Measurements from ENCODE around the gene SCEL. TPM values are rescaled to one million over a fixed set of nuclear protein-coding genes. Genes with fewer than 3 reads are reported as not detected.

Gene SCEL
- total and polyA plus RNA-seq, 5 donors, result 0.05 TPM; not detected in 4

DNA sequence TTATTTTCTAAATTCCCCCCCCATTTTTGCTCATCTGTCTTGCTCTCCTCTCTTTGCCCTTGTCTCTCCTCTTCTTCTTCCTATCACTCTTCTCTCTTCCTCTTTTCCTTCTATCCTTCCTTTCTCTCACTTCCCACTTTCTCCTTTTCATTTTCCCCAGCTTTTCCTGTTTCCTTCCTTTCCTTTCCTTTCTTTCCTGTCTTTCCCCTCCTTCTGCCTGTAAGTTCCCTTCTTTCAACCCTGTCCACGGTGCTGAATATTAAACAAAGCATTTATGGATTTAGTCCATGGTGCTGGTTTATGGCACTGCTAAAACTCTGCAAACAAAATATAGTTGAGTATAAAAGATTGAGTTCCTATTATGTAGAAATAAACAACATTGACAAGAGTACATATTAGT lies 27.6 kb downstream of the SCEL start:
- no peak overlapping the region for H3K4me3 ChIP-seq (ENCODE audit: low read length)
- no peaks in the 10 kb centered on the region for H3K9me3 ChIP-seq (ENCODE audit: control insufficient read depth, low read length)
- H3K27me3 ChIP-seq (ENCODE audit: control insufficient read depth, insufficient read depth), result no peaks in the 10 kb centered on the region
- no peak for DNase-seq
- WGBS, result 22% methylated on average over 1 of the region's 1 CpG
- no peaks in the 10 kb centered on the region for H3K4me1 ChIP-seq (ENCODE audit: control insufficient read depth, insufficient read depth, low read length)
- intact Hi-C loops (cut with DNase I), result no loop called here
- no peak overlapping the region for H3K27ac ChIP-seq (ENCODE audit: low read length)
- ATAC-seq, result no peak

- H3K27ac ChIP-seq (ENCODE audit: low read length), result no peak overlapping the region
- H3K4me3 ChIP-seq (ENCODE audit: low read length), result no peak overlapping the region
- no peaks in the 10 kb centered on the region for H3K4me1 ChIP-seq (ENCODE audit: control insufficient read depth, insufficient read depth, low read length)
- ATAC-seq (no peak), DNase-seq (no peak)
- whole genome bisulfite sequencing, result 5% methylated on average over 2 of the region's 2 CpGs
- no peaks in the 10 kb centered on the region for H3K27me3 ChIP-seq (ENCODE audit: control insufficient read depth, insufficient read depth)
- intact Hi-C loops (cut with DNase I), result no loop called here
- H3K9me3 ChIP-seq (ENCODE audit: control insufficient read depth, low read length), result no peaks in the 10 kb centered on the region
Measured at GRCh38 chr13:77565635-77566034, 30.1 kb downstream of the SCEL start.

GRCh38 chr13:77571956-77572355 lies 36.5 kb downstream of the SCEL start:
- WGBS, result 75% methylated on average over 5 of the region's 5 CpGs
- Histone ChIP-seq H3K4me3 (ENCODE audit: low read length) (no peak overlapping the region), H3K27me3 (ENCODE audit: control insufficient read depth, insufficient read depth) (no peaks in the 10 kb centered on the region), H3K4me1 (ENCODE audit: control insufficient read depth, insufficient read depth, low read length) (no peaks in the 10 kb centered on the region), H3K9me3 (ENCODE audit: control insufficient read depth, low read length) (no peaks in the 10 kb centered on the region), H3K27ac (ENCODE audit: low read length) (no peak overlapping the region)
- no peak for ATAC-seq
- intact Hi-C loops (cut with DNase I), result loop anchor here in 1 of 4 donors (5.0 kb wide), 1 partner anchor 80 kb away; no protein-coding TSS in a partner anchor
- DNase-seq, result no peak

DNA sequence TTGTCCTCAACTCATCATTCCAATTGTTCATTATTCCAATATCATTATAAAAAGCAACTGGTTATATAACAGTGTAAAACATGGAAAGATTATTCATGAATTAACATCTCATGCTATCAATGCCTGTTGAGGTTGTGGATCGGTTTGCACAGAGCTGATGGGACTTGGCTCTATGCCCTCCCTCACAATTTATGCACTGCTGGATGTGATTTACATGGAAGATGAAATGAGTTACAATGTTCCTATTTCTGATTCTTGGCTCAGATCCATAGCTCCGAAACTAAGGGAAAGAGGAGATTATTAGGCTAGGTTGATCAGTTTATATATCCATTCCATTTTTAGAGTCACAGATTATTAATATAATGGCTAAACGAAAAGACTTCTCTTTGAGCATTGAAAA lies 38.6 kb downstream of the SCEL start:
- no peaks in the 10 kb centered on the region for H3K27me3 ChIP-seq (ENCODE audit: control insufficient read depth, insufficient read depth)
- ATAC-seq (no peak), DNase-seq (no peak)
- no peak overlapping the region for H3K27ac ChIP-seq (ENCODE audit: low read length)
- H3K4me3 ChIP-seq (ENCODE audit: low read length), result no peak overlapping the region
- H3K9me3 ChIP-seq (ENCODE audit: control insufficient read depth, low read length), result no peaks in the 10 kb centered on the region
- intact Hi-C loops (cut with DNase I), result loop anchor here in 1 of 4 donors (5.0 kb wide), 1 partner anchor 82 kb away; no protein-coding TSS in a partner anchor
- 48% methylated on average over 3 of the region's 3 CpGs for WGBS
- no peaks in the 10 kb centered on the region for H3K4me1 ChIP-seq (ENCODE audit: control insufficient read depth, insufficient read depth, low read length)

- ATAC-seq (no peak), DNase-seq (no peak)
- H3K9me3 ChIP-seq (ENCODE audit: control insufficient read depth, low read length), result no peaks in the 10 kb centered on the region
- H3K27me3 ChIP-seq (ENCODE audit: control insufficient read depth, insufficient read depth), result no peaks in the 10 kb centered on the region
- intact Hi-C loops (cut with DNase I), result no loop called here
- H3K27ac ChIP-seq (ENCODE audit: low read length), result no peak overlapping the region
- H3K4me3 ChIP-seq (ENCODE audit: low read length), result no peak overlapping the region
- 62% methylated on average over 2 of the region's 2 CpGs for WGBS
- no peaks in the 10 kb centered on the region for H3K4me1 ChIP-seq (ENCODE audit: control insufficient read depth, insufficient read depth, low read length)
Measured at GRCh38 chr13:77579959-77580358, 44.5 kb downstream of the SCEL start.

- intact Hi-C loops (cut with DNase I), result no loop called here
- ATAC-seq (no peak), DNase-seq (no peak)
- 58% methylated on average over 1 of the region's 1 CpG for WGBS
- no peak overlapping the region for H3K4me3 ChIP-seq (ENCODE audit: low read length)
- H3K4me1 ChIP-seq (ENCODE audit: control insufficient read depth, insufficient read depth, low read length), result no peaks in the 10 kb centered on the region
- no peak overlapping the region for H3K27ac ChIP-seq (ENCODE audit: low read length)
- no peaks in the 10 kb centered on the region for H3K9me3 ChIP-seq (ENCODE audit: control insufficient read depth, low read length)
- H3K27me3 ChIP-seq (ENCODE audit: control insufficient read depth, insufficient read depth), result no peaks in the 10 kb centered on the region
Measured at GRCh38 chr13:77580748-77581147, 45.2 kb downstream of the SCEL start.

DNA sequence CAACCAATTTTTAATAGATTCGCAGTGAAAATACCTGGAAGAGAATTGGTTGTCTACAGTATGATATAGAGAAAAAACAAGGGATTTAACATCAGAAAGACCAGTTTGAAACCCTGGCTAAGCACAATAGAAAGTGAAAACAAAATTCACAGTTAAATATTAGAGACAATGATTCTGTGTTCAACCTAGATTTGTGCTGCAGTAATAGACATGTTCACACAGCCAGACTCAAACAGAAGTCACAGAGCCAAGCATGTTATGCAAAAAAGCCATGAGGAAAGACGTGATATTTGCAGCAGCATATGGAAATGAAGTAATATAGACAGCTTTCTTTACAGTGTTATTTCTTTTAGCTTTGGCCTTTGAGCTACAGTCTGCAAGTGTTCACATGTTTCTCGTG lies 48.1 kb downstream of the SCEL start:
- intact Hi-C loops (cut with DNase I), result no loop called here
- H3K4me1 ChIP-seq (ENCODE audit: control insufficient read depth, insufficient read depth, low read length), result no peaks in the 10 kb centered on the region
- no peaks in the 10 kb centered on the region for H3K27me3 ChIP-seq (ENCODE audit: control insufficient read depth, insufficient read depth)
- no peak overlapping the region for H3K27ac ChIP-seq (ENCODE audit: low read length)
- ATAC-seq, result no peak
- H3K4me3 ChIP-seq (ENCODE audit: low read length), result no peak overlapping the region
- 69% methylated on average over 3 of the region's 3 CpGs for whole genome bisulfite sequencing
- no peaks in the 10 kb centered on the region for H3K9me3 ChIP-seq (ENCODE audit: control insufficient read depth, low read length)
- no peak for DNase-seq

- 72% methylated on average over 7 of the region's 7 CpGs for WGBS
- Histone ChIP-seq H3K9me3 (ENCODE audit: control insufficient read depth, low read length) (no peaks in the 10 kb centered on the region), H3K4me3 (ENCODE audit: low read length) (no peak overlapping the region), H3K27me3 (ENCODE audit: control insufficient read depth, insufficient read depth) (no peaks in the 10 kb centered on the region), H3K27ac (ENCODE audit: low read length) (no peak overlapping the region), H3K4me1 (ENCODE audit: control insufficient read depth, insufficient read depth, low read length) (no peaks in the 10 kb centered on the region)
- no peak for ATAC-seq
- DNase-seq, result no peak
- intact Hi-C loops (cut with DNase I), result no loop called here
Measured at GRCh38 chr13:77584106-77584505, 48.6 kb downstream of the SCEL start.

DNA sequence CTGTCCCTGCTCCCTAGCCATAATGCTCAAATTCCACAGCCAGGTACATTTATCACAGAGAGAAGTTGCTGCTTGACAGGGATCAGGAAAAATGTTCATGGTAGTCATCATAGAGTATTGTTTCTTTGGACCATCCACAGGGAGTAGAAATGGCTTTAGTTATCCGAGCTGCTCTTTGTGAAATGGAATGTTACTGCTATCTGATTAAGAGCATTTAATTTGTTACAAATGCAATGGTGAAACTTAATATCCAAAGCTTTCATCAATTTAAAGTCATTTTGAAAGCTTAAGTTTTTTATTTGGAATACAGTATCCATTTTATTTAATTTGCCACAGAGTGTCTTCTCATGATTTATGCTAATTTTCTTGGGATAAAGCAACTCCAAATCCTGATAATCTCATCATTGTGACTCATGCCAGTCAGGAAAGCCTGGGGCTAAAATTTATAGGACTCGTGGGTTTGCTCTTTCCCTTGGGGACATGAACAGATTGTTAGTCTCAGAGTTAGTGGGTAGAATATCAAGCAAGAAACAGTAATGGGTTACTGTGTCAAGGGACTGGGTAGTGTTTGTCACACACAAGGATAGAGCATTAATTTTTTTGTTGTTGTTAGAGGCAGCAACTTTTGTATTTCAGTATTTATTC lies 59.8 kb downstream of the SCEL start:
- H3K27me3 ChIP-seq (ENCODE audit: control insufficient read depth, insufficient read depth), result no peaks in the 10 kb centered on the region
- H3K4me3 ChIP-seq (ENCODE audit: low read length), result no peak overlapping the region
- intact Hi-C loops (cut with DNase I), result no loop called here
- H3K4me1 ChIP-seq (ENCODE audit: control insufficient read depth, insufficient read depth, low read length), result no peaks in the 10 kb centered on the region
- 36% methylated on average over 2 of the region's 2 CpGs for WGBS
- no peaks in the 10 kb centered on the region for H3K9me3 ChIP-seq (ENCODE audit: control insufficient read depth, low read length)
- no peak overlapping the region for H3K27ac ChIP-seq (ENCODE audit: low read length)
- DNase-seq (no peak), ATAC-seq (no peak)

DNA sequence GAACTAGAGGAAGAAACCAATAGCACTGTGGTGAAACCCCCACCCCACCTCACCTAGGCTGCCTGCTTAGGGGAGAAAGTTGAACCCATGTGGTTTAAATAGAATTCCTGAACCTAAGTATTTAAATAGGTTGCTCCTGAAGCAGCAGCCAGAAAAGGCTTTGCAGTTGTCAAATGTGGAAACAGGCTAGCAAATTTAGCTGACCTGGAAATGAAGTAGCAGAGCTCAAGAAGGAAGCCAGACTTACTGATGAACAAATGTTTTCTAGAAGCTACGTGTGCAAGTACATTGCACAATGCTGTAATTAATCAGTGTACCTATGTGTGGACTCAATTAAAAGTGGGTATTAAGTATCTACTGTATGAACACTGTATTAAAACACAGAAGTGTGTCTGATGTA lies 61.3 kb downstream of the SCEL start:
- Histone ChIP-seq H3K27ac (ENCODE audit: low read length) (no peak overlapping the region), H3K4me1 (ENCODE audit: control insufficient read depth, insufficient read depth, low read length) (no peaks in the 10 kb centered on the region), H3K9me3 (ENCODE audit: control insufficient read depth, low read length) (no peaks in the 10 kb centered on the region), H3K27me3 (ENCODE audit: control insufficient read depth, insufficient read depth) (no peaks in the 10 kb centered on the region), H3K4me3 (ENCODE audit: low read length) (no peak overlapping the region)
- 61% methylated on average over 1 of the region's 1 CpG for WGBS
- intact Hi-C loops (cut with DNase I), result no loop called here
- ATAC-seq (no peak), DNase-seq (no peak)

GRCh38 chr13:77599351-77599750 lies 63.8 kb downstream of the SCEL start:
- Histone ChIP-seq H3K4me3 (ENCODE audit: low read length) (no peak overlapping the region), H3K9me3 (ENCODE audit: control insufficient read depth, low read length) (no peaks in the 10 kb centered on the region), H3K27ac (ENCODE audit: low read length) (no peak overlapping the region), H3K4me1 (ENCODE audit: control insufficient read depth, insufficient read depth, low read length) (no peaks in the 10 kb centered on the region), H3K27me3 (ENCODE audit: control insufficient read depth, insufficient read depth) (no peaks in the 10 kb centered on the region)
- no peak for ATAC-seq
- no peak for DNase-seq
- WGBS, result 84% methylated on average over 2 of the region's 2 CpGs
- intact Hi-C loops (cut with DNase I), result no loop called here

GRCh38 chr13:77600701-77601100 lies 65.2 kb downstream of the SCEL start:
- DNase-seq, result no peak
- Histone ChIP-seq H3K27ac (ENCODE audit: low read length) (no peak overlapping the region), H3K4me1 (ENCODE audit: control insufficient read depth, insufficient read depth, low read length) (no peaks in the 10 kb centered on the region), H3K27me3 (ENCODE audit: control insufficient read depth, insufficient read depth) (no peaks in the 10 kb centered on the region), H3K4me3 (ENCODE audit: low read length) (no peak overlapping the region), H3K9me3 (ENCODE audit: control insufficient read depth, low read length) (no peaks in the 10 kb centered on the region)
- intact Hi-C loops (cut with DNase I), result no loop called here
- no peak for ATAC-seq
- 72% methylated on average over 2 of the region's 2 CpGs for WGBS

Measured in right cardiac atrium (tissue), 5 donors.